Right lobe of liver (tissue), 4 donors: ENCODE results near the gene SNAPC1.

Source experiments
- CTCF ChIP-seq, 4 donors: fragments of 200-600 bp in 3 of 4; fragments of 450-650 bp in 1 of 4; IDR thresholded peaks; one replicate each; pipeline versions ENCODE4 v1.5.1 to v1.8.0; 2016 to 2022; ENCODE audit warnings: antibody characterized with exemption in 4 of 4, mild to moderate bottlenecking in 2 of 4
- POLR2A ChIP-seq: fragments of 450-650 bp; IDR thresholded peaks from one replicate; pipeline ENCODE4 v1.6.1; 2017; ENCODE audit warnings: antibody characterized with exemption, mild to moderate bottlenecking
- donor health status: DM: no; HTN: no; CAD: no.
- donor health status: DM: no; HTN: no; CAD: no.
- donor health status: DM: no; HTN: yes; CAD: no.

- TF ChIP-seq POLR2A (no peak), CTCF (IDR thresholded peaks at IDR 0.05) (no peak)
Measured at GRCh38 chr14:61765225-61765943, 3.2 kb downstream of the SNAPC1 start.
